ENCODE data around the gene RHBDD3.

Gene RHBDD3

GRCh38 chr22:29215012-29215860 lies 52.5 kb downstream of the RHBDD3 start:
- DNase-seq (ENCODE audit: low read depth), result no peak
- H3K4me3 ChIP-seq (ENCODE audit: low read depth, low read length), result no peak overlapping the region
- TF ChIP-seq CTCF (IDR thresholded peaks at IDR 0.05; ENCODE audit: low read depth, low read length, missing control alignments), result no peak

GRCh38 chr22:29214232-29214631 lies 53.5 kb downstream of the RHBDD3 start:
- no peak for DNase-seq (ENCODE audit: low read depth)
- H3K4me3 ChIP-seq (ENCODE audit: low read depth, low read length), result no peak overlapping the region
- no peak for TF ChIP-seq CTCF (IDR thresholded peaks at IDR 0.05; ENCODE audit: low read depth, low read length, missing control alignments)

DNA sequence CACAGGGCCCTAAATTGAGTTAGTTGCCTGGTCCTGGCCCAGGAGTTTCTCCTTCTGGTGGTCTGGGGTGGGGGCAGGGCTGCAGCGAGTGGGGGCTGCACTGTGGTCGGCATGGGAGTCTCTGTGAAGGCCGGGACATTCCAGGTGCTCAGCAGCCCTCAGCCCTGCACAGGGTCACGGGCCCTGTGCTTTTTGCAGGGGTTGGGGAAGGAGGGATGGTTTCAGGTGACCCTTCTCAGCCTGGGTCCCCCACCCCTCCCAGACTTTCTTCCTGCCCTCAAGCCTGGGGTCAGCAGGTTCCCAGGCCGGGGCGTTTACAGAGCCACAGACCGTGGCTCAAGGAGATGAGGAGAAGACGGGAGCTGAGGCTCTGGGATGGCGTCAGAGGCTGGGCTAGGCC lies 54.3 kb downstream of the RHBDD3 start:
- no peak for TF ChIP-seq CTCF (IDR thresholded peaks at IDR 0.05; ENCODE audit: low read depth, low read length, missing control alignments)
- H3K4me3 ChIP-seq (ENCODE audit: low read depth, low read length), result no peak overlapping the region
- no peak for DNase-seq (ENCODE audit: low read depth)

DNA sequence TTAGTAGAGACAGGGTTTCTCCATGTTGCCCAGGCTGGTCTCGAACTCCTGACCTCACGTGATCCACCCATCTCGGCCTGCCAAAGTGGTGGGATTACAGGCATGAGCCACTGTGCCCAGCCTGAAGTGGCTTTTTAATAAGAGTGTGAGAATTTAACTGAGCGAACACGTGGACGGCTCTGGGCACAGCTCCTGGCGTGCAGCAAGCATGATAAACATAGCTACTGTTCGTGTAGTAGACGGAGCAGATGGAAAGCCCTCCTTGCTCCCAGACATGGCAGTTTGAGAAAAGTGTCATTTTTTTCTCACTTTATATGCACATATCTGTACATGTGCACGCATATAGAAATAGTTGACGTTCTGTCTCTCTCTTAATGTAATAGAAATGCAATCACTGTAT lies 55.0 kb downstream of the RHBDD3 start:
- no peak for TF ChIP-seq CTCF (IDR thresholded peaks at IDR 0.05; ENCODE audit: low read depth, low read length, missing control alignments)
- H3K4me3 ChIP-seq (ENCODE audit: low read depth, low read length), result no peak overlapping the region
- DNase-seq (ENCODE audit: low read depth), result no peak

DNA sequence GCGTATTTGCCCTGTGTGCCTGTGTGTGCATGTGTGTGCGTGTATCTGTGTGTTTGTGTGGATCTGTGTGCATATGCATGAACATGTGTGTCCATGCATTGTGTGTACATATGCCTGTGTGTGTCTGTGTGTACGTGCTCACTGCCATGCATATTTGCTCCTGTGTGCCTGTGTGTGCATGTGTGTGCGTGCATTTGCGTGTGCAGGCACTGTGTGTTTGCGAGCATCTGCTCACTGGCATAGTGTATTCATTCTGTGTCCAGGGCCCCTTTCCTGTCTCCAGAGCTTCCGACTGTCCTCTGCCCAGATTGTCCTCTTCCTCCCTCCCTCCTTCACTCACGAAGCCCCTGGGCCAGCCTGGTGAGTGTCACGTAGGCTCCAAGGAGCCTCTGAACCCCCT lies 56.3 kb downstream of the RHBDD3 start:
- DNase-seq (ENCODE audit: low read depth), result no peak
- no peak for TF ChIP-seq CTCF (IDR thresholded peaks at IDR 0.05; ENCODE audit: low read depth, low read length, missing control alignments)

DNA sequence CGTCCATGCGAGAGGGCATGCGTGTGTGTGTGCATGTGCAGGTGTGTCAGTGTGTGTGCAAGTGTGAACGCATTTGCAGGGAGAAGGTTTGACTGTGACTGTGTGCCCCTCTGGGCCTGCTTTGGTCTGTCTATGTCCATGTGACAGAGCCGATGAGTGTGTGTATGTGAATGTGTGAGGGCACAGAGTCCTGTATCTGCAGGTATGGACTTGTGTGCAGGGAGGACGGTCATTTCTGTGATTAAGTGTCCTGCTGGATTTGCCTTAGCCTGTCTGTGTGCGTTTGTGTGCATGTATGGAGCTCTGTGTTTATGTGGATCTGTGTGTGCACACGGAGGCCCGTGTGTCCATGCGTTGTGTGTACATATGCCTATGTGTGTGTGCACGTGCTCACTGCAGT lies 56.7 kb downstream of the RHBDD3 start:
- no peak for DNase-seq (ENCODE audit: low read depth)
- no peak for TF ChIP-seq CTCF (IDR thresholded peaks at IDR 0.05; ENCODE audit: low read depth, low read length, missing control alignments)
- no peak overlapping the region for H3K4me3 ChIP-seq (ENCODE audit: low read depth, low read length)

More for the DNA sequence above, 56.3 kb downstream of the RHBDD3 start:
- no peak overlapping the region for H3K4me3 ChIP-seq (ENCODE audit: low read depth, low read length)

Data from GM12864 (cell line).